Esophagus squamous epithelium (tissue), 5 donors: ENCODE data around the gene CNNM2. TPM values are rescaled to one million over a fixed set of nuclear protein-coding genes. Genes with fewer than 3 reads are reported as not detected.

ENCODE experiments used
- DNase-seq: peaks from one replicate; lab custom pipeline; 2025; lab: John Stamatoyannopoulos, UW
- H3K27ac ChIP-seq, 4 donors: fragments of 200-600 bp; sonication (generic); one replicate each; pipeline ENCODE4 v1.5.1; 2016 to 2019; ENCODE audit warnings: mild to moderate bottlenecking in 1 of 4
- H3K27me3 ChIP-seq, 4 donors: fragments of 200-600 bp; sonication (generic); 1 replicate in 3 of 4; 2 replicates in 1 of 4; pipeline versions ENCODE4 v1.5.1 to v1.6.0; 2017 to 2021; ENCODE audit warnings: antibody characterized with exemption in 1 of 4
- H3K36me3 ChIP-seq, 3 donors: fragments of 200-600 bp; sonication (generic); one replicate each; pipeline ENCODE4 v1.5.1; 2016 to 2019
- H3K4me1 ChIP-seq, 3 donors: fragments of 200-600 bp; sonication (generic); one replicate each; pipeline ENCODE4 v1.5.1; 2017 to 2019
- H3K4me3 ChIP-seq, 4 donors: fragments of 200-600 bp; sonication (generic); 1 replicate in 3 of 4; 2 replicates in 1 of 4; pipeline ENCODE4 v1.5.1; 2016 to 2019; ENCODE audit warnings: mild to moderate bottlenecking in 2 of 4, moderate library complexity in 1 of 4
- H3K9me3 ChIP-seq, 3 donors: fragments of 200-600 bp; sonication (generic); one replicate each; pipeline ENCODE4 v1.5.1; 2016 to 2019
- CTCF ChIP-seq, 6 experiments: fragments of 450-650 bp in 4 of 6; fragments of 200-600 bp in 2 of 6; sonication (generic) in 2 of 6; IDR thresholded peaks; one replicate each; pipeline ENCODE4 v1.5.1; 2016 to 2019; ENCODE audit warnings: antibody characterized with exemption in 6 of 6, mild to moderate bottlenecking in 4 of 6, moderate library complexity in 4 of 6
- POLR2A ChIP-seq, 4 donors: fragments of 450-650 bp; IDR thresholded peaks; one replicate each; pipeline ENCODE4 v1.6.1; 2017; ENCODE audit warnings: antibody characterized with exemption in 4 of 4, mild to moderate bottlenecking in 4 of 4, moderate library complexity in 3 of 4
- WGBS, 2 donors: methylation state at CpG; one replicate each; pipeline ENCODE4 v1.1.5; 2018; 5-methylcytosine and 5-hydroxymethylcytosine counted together
- intact Hi-C: fragments of 100-400 bp; cut with DNase I; formaldehyde crosslinking; loops from one replicate; pipeline ENCODE4 v1.15.0; 2022
- total RNA-seq, 4 donors: library from RNA; depleted of rRNA; stranded (reverse); fragments of >200 nt; gene quantifications; one replicate each; pipeline ENCODE4 v1.1.0, GENCODE V29; 2016
- donor health status: DM: yes; HTN: yes; CAD: no.

The CNNM2 gene
- total RNA-seq, 4 donors from 2014 or later = 2.2 to 3.6 (median 2.6) TPM

- 95 to 98% methylated on average over 6 to 7 of the region's 7 CpGs for WGBS, 2 donors
- intact Hi-C loops = no loop called here
- H3K4me3 ChIP-seq = no peak overlapping the region
- no peaks in the 10 kb centered on the region for H3K9me3 ChIP-seq
- no peak for DNase-seq
- H3K27ac ChIP-seq = no peak overlapping the region
- TF ChIP-seq POLR2A (IDR thresholded peaks at IDR 0.05) (no peak), CTCF (IDR thresholded peaks at IDR 0.05) (no peak)
- no peaks in the 10 kb centered on the region for H3K27me3 ChIP-seq
- H3K36me3 ChIP-seq = peaks cover 53 to 100% (median 53%) of the 10 kb centered on the region in 3 donors
- H3K4me1 ChIP-seq = no peaks in the 10 kb centered on the region
Observed at GRCh38 chr10:103090911-103091310, 172.8 kb downstream of the CNNM2 start.

DNA sequence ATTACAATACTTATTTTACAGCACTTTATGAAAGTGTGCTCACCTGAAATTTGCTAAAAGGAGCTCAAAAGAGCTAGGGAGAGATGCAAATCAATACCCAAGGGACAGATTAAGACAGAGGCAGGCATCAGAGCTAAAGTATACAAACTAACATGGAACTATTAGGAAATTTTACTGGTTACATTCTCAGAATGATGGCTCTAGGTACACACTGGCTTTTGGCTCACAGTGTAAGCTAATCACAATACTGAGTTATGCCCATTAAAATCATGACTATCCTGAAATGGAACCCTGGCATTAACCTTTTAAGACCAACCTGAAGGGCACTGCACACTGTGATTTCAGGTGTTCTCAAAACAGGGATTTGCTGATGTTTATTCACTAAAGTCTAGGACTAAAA lies 176.9 kb downstream of the CNNM2 start:
- Histone ChIP-seq H3K36me3 (peaks cover 37 to 100% (median 46%) of the 10 kb centered on the region in 3 donors), H3K4me3 (no peak overlapping the region), H3K9me3 (no peaks in the 10 kb centered on the region), H3K4me1 (no peaks in the 10 kb centered on the region), H3K27me3 (no peaks in the 10 kb centered on the region), H3K27ac (no peak overlapping the region)
- TF ChIP-seq POLR2A (IDR thresholded peaks at IDR 0.05) (no peak), CTCF (IDR thresholded peaks at IDR 0.05) (no peak)
- no peak for DNase-seq
- intact Hi-C loops = no loop called here

DNA sequence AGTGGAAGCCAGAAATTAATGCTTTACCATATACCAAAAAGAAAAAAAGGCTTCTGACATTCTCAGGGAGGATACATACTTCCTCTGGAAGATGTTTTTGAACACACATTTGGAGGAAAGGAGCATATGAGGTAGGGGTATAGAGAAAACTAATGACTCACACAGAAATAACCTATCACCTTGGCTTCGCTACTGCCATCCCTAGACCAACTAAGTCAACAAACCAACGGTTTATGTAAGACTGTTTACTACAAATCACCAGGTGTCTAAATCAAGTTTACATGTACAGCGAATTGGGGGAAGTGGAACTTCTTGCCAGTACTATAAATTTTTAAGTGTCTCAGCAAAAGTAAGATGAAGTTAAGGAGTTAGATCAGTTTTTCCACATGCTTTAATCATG lies 178.0 kb downstream of the CNNM2 start:
- intact Hi-C loops = no loop called here
- Histone ChIP-seq H3K27ac (no peak overlapping the region), H3K36me3 (peaks cover 26 to 100% (median 43%) of the 10 kb centered on the region in 3 donors), H3K27me3 (no peaks in the 10 kb centered on the region), H3K9me3 (no peaks in the 10 kb centered on the region), H3K4me1 (no peaks in the 10 kb centered on the region), H3K4me3 (no peak overlapping the region)
- WGBS, 2 donors = 71 to 79% methylated on average over 3 of the region's 3 CpGs
- no peak for TF ChIP-seq POLR2A (IDR thresholded peaks at IDR 0.05)
- TF ChIP-seq CTCF (IDR thresholded peaks at IDR 0.05) = no peak
- DNase-seq = no peak

DNA sequence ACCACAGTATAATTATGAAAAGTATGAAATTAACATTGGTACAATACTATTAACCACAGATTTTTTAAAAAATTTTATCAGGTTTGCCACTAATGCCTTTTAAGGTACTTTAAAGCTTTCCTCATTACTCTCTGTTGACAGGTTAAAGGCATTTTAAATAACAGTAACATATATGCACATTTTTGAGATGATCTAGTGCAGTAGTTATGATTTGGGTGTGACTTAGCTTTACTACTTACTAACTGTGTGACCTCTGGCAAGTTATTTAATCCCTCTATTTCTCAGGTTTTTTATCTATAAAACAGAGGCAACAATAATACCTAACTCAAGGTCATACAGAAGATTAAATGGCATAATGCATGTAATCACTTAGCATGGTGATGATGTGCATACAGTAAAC lies 180.1 kb downstream of the CNNM2 start:
- no peak for DNase-seq
- H3K4me3 ChIP-seq = no peak overlapping the region
- no peaks in the 10 kb centered on the region for H3K9me3 ChIP-seq
- TF ChIP-seq CTCF (IDR thresholded peaks at IDR 0.05) = no peak
- no peak for TF ChIP-seq POLR2A (IDR thresholded peaks at IDR 0.05)
- no peaks in the 10 kb centered on the region for H3K27me3 ChIP-seq
- H3K36me3 ChIP-seq = peaks cover 11 to 99% (median 29%) of the 10 kb centered on the region in 3 donors
- H3K4me1 ChIP-seq = no peaks in the 10 kb centered on the region
- intact Hi-C loops = no loop called here
- H3K27ac ChIP-seq = no peak overlapping the region

- TF ChIP-seq CTCF (IDR thresholded peaks at IDR 0.05) = no peak
- DNase-seq = no peak
- Histone ChIP-seq H3K36me3 (peaks cover 0 to 99% (median 27%) of the 10 kb centered on the region in 3 donors), H3K27me3 (no peaks in the 10 kb centered on the region), H3K4me3 (no peak overlapping the region), H3K9me3 (no peaks in the 10 kb centered on the region), H3K27ac (no peak overlapping the region), H3K4me1 (no peaks in the 10 kb centered on the region)
- 73 to 91% methylated on average over 2 of the region's 2 CpGs for WGBS, 2 donors
- intact Hi-C loops = loop anchor here (10.0 kb wide), 1 partner anchor 144 kb away; the partner anchor contains the start of gene RPEL1
Observed at GRCh38 chr10:103100620-103101019, 182.5 kb downstream of the CNNM2 start.
